ENCODE results near the gene STX16. TPM values are rescaled to one million over a fixed set of nuclear protein-coding genes. Genes with fewer than 3 reads are reported as not detected.

STX16 gene
- polyA plus RNA-seq, 3 donors: 15.6 to 165 (median 27.4) TPM

- TF ChIP-seq, protein P1, sequence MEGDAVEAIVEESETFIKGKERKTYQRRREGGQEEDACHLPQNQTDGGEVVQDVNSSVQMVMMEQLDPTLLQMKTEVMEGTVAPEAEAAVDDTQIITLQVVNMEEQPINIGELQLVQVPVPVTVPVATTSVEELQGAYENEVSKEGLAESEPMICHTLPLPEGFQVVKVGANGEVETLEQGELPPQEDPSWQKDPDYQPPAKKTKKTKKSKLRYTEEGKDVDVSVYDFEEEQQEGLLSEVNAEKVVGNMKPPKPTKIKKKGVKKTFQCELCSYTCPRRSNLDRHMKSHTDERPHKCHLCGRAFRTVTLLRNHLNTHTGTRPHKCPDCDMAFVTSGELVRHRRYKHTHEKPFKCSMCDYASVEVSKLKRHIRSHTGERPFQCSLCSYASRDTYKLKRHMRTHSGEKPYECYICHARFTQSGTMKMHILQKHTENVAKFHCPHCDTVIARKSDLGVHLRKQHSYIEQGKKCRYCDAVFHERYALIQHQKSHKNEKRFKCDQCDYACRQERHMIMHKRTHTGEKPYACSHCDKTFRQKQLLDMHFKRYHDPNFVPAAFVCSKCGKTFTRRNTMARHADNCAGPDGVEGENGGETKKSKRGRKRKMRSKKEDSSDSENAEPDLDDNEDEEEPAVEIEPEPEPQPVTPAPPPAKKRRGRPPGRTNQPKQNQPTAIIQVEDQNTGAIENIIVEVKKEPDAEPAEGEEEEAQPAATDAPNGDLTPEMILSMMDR (IDR thresholded peaks at IDR 0.05): no peak
- no peaks in the 10 kb centered on the region for H3K4me1 ChIP-seq (ENCODE audit: control insufficient read depth in 1 of 2, insufficient read depth in 2 of 2, low read length in 2 of 2)
- Mint-ChIP-seq H3K36me3 (no peaks in the 10 kb centered on the region), H3K27ac (no peak overlapping the region), H3K9me3 (no peaks in the 10 kb centered on the region), H3K27me3 (ENCODE audit: low read depth in 3 of 3) (peaks cover 2 to 9% (median 2%) of the 10 kb centered on the region in 3 donors), H3K4me1 (no peaks in the 10 kb centered on the region), H3K4me3 (no peak overlapping the region)
- H4K20me1 ChIP-seq (ENCODE audit: insufficient read depth, low read length): no peaks in the 10 kb centered on the region
- no peaks in the 10 kb centered on the region for H3K79me2 ChIP-seq (ENCODE audit: insufficient read depth, low read length)
- no peak overlapping the region for H2AFZ ChIP-seq (ENCODE audit: insufficient read depth, low read depth, low read length, poor library complexity, severe bottlenecking)
- no peaks in the 10 kb centered on the region for H3K36me3 ChIP-seq (replicated peaks in 1 of 2; ENCODE audit: control insufficient read depth in 1 of 2, insufficient read depth in 2 of 2, low read length in 2 of 2)
- H3K4me3 ChIP-seq (replicated peaks in 1 of 3; ENCODE audit: low read depth in 2 of 3, low read length in 3 of 3): no peak overlapping the region
- WGBS (ENCODE audit: insufficient coverage): 98% methylated on average over 4 of the region's 6 CpGs
- intact Hi-C loops (cut with micrococcal nuclease): no loop called here
- peaks cover 0 to 2% of the 10 kb centered on the region in 2 donors for H3K27me3 ChIP-seq (ENCODE audit: control insufficient read depth in 2 of 2, insufficient read depth in 2 of 2, low read length in 2 of 2)
- H3K9me3 ChIP-seq (replicated peaks in 1 of 2; ENCODE audit: control insufficient read depth in 1 of 2, insufficient read depth in 1 of 2, low read length in 2 of 2): no peaks in the 10 kb centered on the region
- H3K4me2 ChIP-seq (replicated peaks; ENCODE audit: extremely low read depth, low read length, poor library complexity, severe bottlenecking): no peak overlapping the region
- no peak for DNase-seq
- no peak overlapping the region for H3K27ac ChIP-seq (ENCODE audit: low read depth in 1 of 2, low read length in 2 of 2)
- H3K9ac ChIP-seq (ENCODE audit: insufficient read depth, low read length, poor library complexity, severe bottlenecking): no peak overlapping the region
These were observed 25.5 kb upstream of the STX16 start for GRCh38 chr20:58625585-58625984.

- no peak overlapping the region for H3K27ac ChIP-seq (ENCODE audit: low read depth in 1 of 2, low read length in 2 of 2)
- no peaks in the 10 kb centered on the region for H3K79me2 ChIP-seq (ENCODE audit: insufficient read depth, low read length)
- intact Hi-C loops (cut with micrococcal nuclease): no loop called here
- H3K4me1 ChIP-seq (ENCODE audit: control insufficient read depth in 1 of 2, insufficient read depth in 2 of 2, low read length in 2 of 2): no peaks in the 10 kb centered on the region
- H3K4me2 ChIP-seq (replicated peaks; ENCODE audit: extremely low read depth, low read length, poor library complexity, severe bottlenecking): no peak overlapping the region
- Mint-ChIP-seq H3K4me1 (no peaks in the 10 kb centered on the region), H3K27me3 (ENCODE audit: low read depth in 3 of 3) (peaks cover 1 to 12% (median 2%) of the 10 kb centered on the region in 3 donors), H3K27ac (no peak overlapping the region), H3K9me3 (no peaks in the 10 kb centered on the region), H3K4me3 (no peak overlapping the region), H3K36me3 (no peaks in the 10 kb centered on the region)
- no peaks in the 10 kb centered on the region for H4K20me1 ChIP-seq (ENCODE audit: insufficient read depth, low read length)
- peaks cover 0 to 2% of the 10 kb centered on the region in 2 donors for H3K27me3 ChIP-seq (ENCODE audit: control insufficient read depth in 2 of 2, insufficient read depth in 2 of 2, low read length in 2 of 2)
- H3K9ac ChIP-seq (ENCODE audit: insufficient read depth, low read length, poor library complexity, severe bottlenecking): no peak overlapping the region
- H2AFZ ChIP-seq (ENCODE audit: insufficient read depth, low read depth, low read length, poor library complexity, severe bottlenecking): no peak overlapping the region
- TF ChIP-seq, protein P1 (IDR thresholded peaks at IDR 0.05): no peak
- WGBS (ENCODE audit: insufficient coverage): 30% methylated on average over 2 of the region's 4 CpGs
- H3K9me3 ChIP-seq (replicated peaks in 1 of 2; ENCODE audit: control insufficient read depth in 1 of 2, insufficient read depth in 1 of 2, low read length in 2 of 2): no peaks in the 10 kb centered on the region
- H3K4me3 ChIP-seq (replicated peaks in 1 of 3; ENCODE audit: low read depth in 2 of 3, low read length in 3 of 3): no peak overlapping the region
- DNase-seq: no peak
- no peaks in the 10 kb centered on the region for H3K36me3 ChIP-seq (replicated peaks in 1 of 2; ENCODE audit: control insufficient read depth in 1 of 2, insufficient read depth in 2 of 2, low read length in 2 of 2)
These were observed 25.0 kb upstream of the STX16 start for GRCh38 chr20:58626051-58626450.

Data from CD14-positive monocyte (primary cell).